Endothelial cell of umbilical vein (primary cell): ENCODE measurements around the gene TRMT10B. TPM values are rescaled to one million over a fixed set of nuclear protein-coding genes. Genes with fewer than 3 reads are reported as not detected.

Experiments
- BruUV-seq: library from RNA; stranded (reverse); fragments of 400-500 nt; replicated peaks from 2 replicates; lab custom pipeline; 2021; lab: Mats Ljungman, UMichigan
- CTCF ChIA-PET: fragments of 300-600, 350-600 bp; sonication (Branson Sonifier 250); formaldehyde crosslinking; loops from one replicate; lab custom pipeline; 2021; ENCODE audit warnings: antibody characterized with exemption, inconsistent platforms; lab: Charles Lee
- POLR2A ChIA-PET: fragments of 300-600, 350-600 bp; sonication (Branson Sonifier 250); formaldehyde crosslinking; loops from one replicate; lab custom pipeline; 2021; ENCODE audit warnings: antibody characterized with exemption, inconsistent platforms; lab: Charles Lee
- DNase-seq: peaks from one replicate; pipeline ENCODE4 v3.0.0-alpha.2; 2011; ENCODE audit warnings: low read depth, low spot score
- FAIRE-seq: peaks from 2 replicates; lab custom pipeline; 2011; peaks lifted over from hg19 to GRCh38; lab: Jason Lieb, UNC
- H2AFZ ChIP-seq: 2 replicates; pipeline ENCODE4 v1.6.0; 2012; ENCODE audit warnings: low read depth, low read length, control low read depth, inconsistent platforms
- H3K27ac ChIP-seq: 2 replicates; pipeline ENCODE4 v1.5.1; 2011; ENCODE audit warnings: low read depth, mild to moderate bottlenecking, control low read depth, low read length, moderate library complexity; ENCODE audit not compliant: insufficient read depth
- H3K27me3 ChIP-seq, 2 experiments: 2 replicates each; pipeline versions ENCODE4 v1.6.0 to v1.6.1; 2011; ENCODE audit warnings: low read length in 2 of 2, mixed read lengths in 1 of 2; ENCODE audit not compliant: control insufficient read depth in 2 of 2, insufficient read depth in 2 of 2
- H3K36me3 ChIP-seq, 2 experiments: 2 replicates in 1 of 2; 3 replicates in 1 of 2; pipeline ENCODE4 v1.5.1; 2011; ENCODE audit warnings: low read length in 2 of 2, mild to moderate bottlenecking in 1 of 2, moderate library complexity in 1 of 2; ENCODE audit not compliant: control insufficient read depth in 2 of 2, insufficient read depth in 2 of 2; ENCODE audit errors: extremely low read depth in 1 of 2
- H3K4me1 ChIP-seq: 3 replicates; pipeline ENCODE4 v1.5.1; 2011; ENCODE audit warnings: mild to moderate bottlenecking, low read length; ENCODE audit not compliant: control insufficient read depth, insufficient read depth; ENCODE audit errors: extremely low read depth
- H3K4me2 ChIP-seq: 2 replicates; pipeline ENCODE4 v1.6.1; 2011; ENCODE audit warnings: low read length, control low read depth, mixed read lengths; ENCODE audit not compliant: insufficient read depth
- H3K4me3 ChIP-seq, 3 experiments: fragments of 200-600 bp in 1 of 3; sonication (generic), shearing (Covaris generic) in 1 of 3; replicated peaks in 1 of 3; 2 replicates each; pipeline ENCODE4 v1.5.1; 2011 to 2016; ENCODE audit warnings: control low read depth in 3 of 3, low read length in 3 of 3, mild to moderate bottlenecking in 2 of 3, inconsistent platforms in 1 of 3, low read depth in 1 of 3, moderate library complexity in 1 of 3; ENCODE audit not compliant: insufficient read depth in 1 of 3
- H3K79me2 ChIP-seq: 2 replicates; pipeline ENCODE4 v1.6.0; 2012; ENCODE audit warnings: low read length, inconsistent platforms; ENCODE audit not compliant: control insufficient read depth, insufficient read depth
- H3K9ac ChIP-seq: replicated peaks from 2 replicates; pipeline ENCODE3; 2011; ENCODE audit warnings: low read length, control low read depth; ENCODE audit not compliant: insufficient read depth; ENCODE audit errors: extremely low read depth
- H3K9me1 ChIP-seq: replicated peaks from 3 replicates; pipeline ENCODE4 v1.6.0; 2011; ENCODE audit warnings: mild to moderate bottlenecking, low read length; ENCODE audit not compliant: control insufficient read depth, insufficient read depth; ENCODE audit errors: extremely low read depth
- H3K9me3 ChIP-seq: replicated peaks from 2 replicates; pipeline ENCODE4 v1.5.1; 2012; ENCODE audit warnings: low read length, inconsistent platforms; ENCODE audit not compliant: control insufficient read depth, insufficient read depth
- H4K20me1 ChIP-seq: replicated peaks from 2 replicates; pipeline ENCODE3; 2011; ENCODE audit warnings: mild to moderate bottlenecking, low read length; ENCODE audit not compliant: control insufficient read depth, insufficient read depth; ENCODE audit errors: extremely low read depth
- CTCF ChIP-seq, 2 donors: IDR thresholded peaks; 1 replicate in 1 of 2; 2 replicates in 1 of 2; pipeline ENCODE4 v1.5.1; 2011; ENCODE audit warnings: low read length in 2 of 2, mild to moderate bottlenecking in 2 of 2, moderate library complexity in 2 of 2, control low read depth in 1 of 2, inconsistent platforms in 1 of 2, low read depth in 1 of 2; ENCODE audit not compliant: insufficient read depth in 1 of 2; ENCODE audit errors: extremely low read depth in 1 of 2
- EZH2 ChIP-seq: IDR thresholded peaks from 2 replicates; pipeline ENCODE4 v1.6.1; 2012; ENCODE audit warnings: borderline replicate concordance, low read depth, mild to moderate bottlenecking, moderate library complexity, low read length, inconsistent platforms; ENCODE audit not compliant: severe bottlenecking
- FOS ChIP-seq: IDR thresholded peaks from 2 replicates; pipeline ENCODE4 v1.6.1; 2011; ENCODE audit warnings: mild to moderate bottlenecking, low read length, moderate library complexity, borderline replicate concordance; ENCODE audit not compliant: insufficient read depth
- GATA2 ChIP-seq: IDR thresholded peaks from 2 replicates; pipeline ENCODE4 v1.7.0; 2011; ENCODE audit warnings: low read depth, mild to moderate bottlenecking, moderate library complexity, mixed read lengths, low read length; ENCODE audit not compliant: insufficient read length, insufficient read depth
- JUN ChIP-seq: IDR thresholded peaks from 2 replicates; pipeline ENCODE4 v1.6.1; 2011; ENCODE audit warnings: borderline replicate concordance, low read depth; ENCODE audit not compliant: insufficient read length, insufficient read depth
- MYC ChIP-seq: IDR thresholded peaks from one replicate; pipeline ENCODE4 v1.6.1; 2011; ENCODE audit warnings: mild to moderate bottlenecking, low read depth, low read length
- POLR2A ChIP-seq: IDR thresholded peaks from 2 replicates; pipeline ENCODE4 v1.6.1; 2012; ENCODE audit warnings: low read depth, mild to moderate bottlenecking, control low read depth, low read length
- POLR2AphosphoS5 ChIP-seq: IDR thresholded peaks from 2 replicates; pipeline ENCODE4 v1.6.1; 2012; ENCODE audit warnings: low read depth, mild to moderate bottlenecking, control low read depth, low read length, moderate library complexity; ENCODE audit not compliant: insufficient read depth
- dilution Hi-C: fragments of 300-500 bp; cut with MboI; formaldehyde crosslinking; loops from one replicate; pipeline ENCODE4 v1.15.0; 2019; ENCODE audit warnings: low sequenced_read_pairs; ENCODE audit not compliant: extremely low pct_ligation_motif_present
- intact Hi-C: fragments of 100-400 bp; cut with micrococcal nuclease; formaldehyde crosslinking; loops from one replicate; pipeline ENCODE4 v1.10.0; 2022
- polyA plus RNA-seq, 4 experiments: library from polyadenylated mRNA; depleted of rRNA in 3 of 4; stranded (reverse) in 3 of 4; unstranded in 1 of 4; fragments of >200 nt; gene quantifications; 2 replicates each; pipeline versions ENCODE4 v1.2.1 to v1.2.3, GENCODE V29; 2011 to 2012; ENCODE audit warnings: missing spikeins in 1 of 4
- total RNA-seq: library from RNA; stranded (reverse); gene quantifications from 2 replicates; pipeline ENCODE4 v1.2.3, GENCODE V29; 2021
- TF ChIP-seq, protein P1 (sequence below): IDR thresholded peaks from 2 replicates; pipeline ENCODE4 v1.6.1; 2011; ENCODE audit not compliant: insufficient read depth, insufficient read length

Gene TRMT10B
- total and polyA plus RNA-seq, 2 donors (not counting 3 experiments of a cell fraction or from before 2014, with no cell fraction given) = 3.0 to 7.0 TPM

GRCh38 chr9:37769995-37770394 is 16.4 kb downstream of the TRMT10B start:
- DNase-seq = no peak
- Histone ChIP-seq H3K9me1 (no peaks in the 10 kb centered on the region), H3K4me2 (no peak overlapping the region), H3K9ac (no peak overlapping the region), H3K27ac (no peak overlapping the region), H3K27me3 (no peaks in the 10 kb centered on the region), H2AFZ (no peak overlapping the region), H3K9me3 (no peaks in the 10 kb centered on the region), H4K20me1 (no peaks in the 10 kb centered on the region), H3K4me3 (no peak overlapping the region), H3K79me2 (no peaks in the 10 kb centered on the region), H3K36me3 (peaks cover 0 to 3% of the 10 kb centered on the region in 2 experiments), H3K4me1 (no peaks in the 10 kb centered on the region)
- dilution Hi-C loops (no loop called here), intact Hi-C loops (no loop called here)
- no TSS peak for BruUV-seq
- ChIA-PET POLR2A (no interaction called here), CTCF (no interaction called here)
- FAIRE-seq = no peak
- TF ChIP-seq POLR2AphosphoS5 = no peak
- no peak for TF ChIP-seq GATA2
- no peak for TF ChIP-seq MYC
- no peak for TF ChIP-seq FOS
- TF ChIP-seq, protein P1, sequence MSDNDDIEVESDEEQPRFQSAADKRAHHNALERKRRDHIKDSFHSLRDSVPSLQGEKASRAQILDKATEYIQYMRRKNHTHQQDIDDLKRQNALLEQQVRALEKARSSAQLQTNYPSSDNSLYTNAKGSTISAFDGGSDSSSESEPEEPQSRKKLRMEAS = no peak
- no peak for TF ChIP-seq EZH2
- TF ChIP-seq CTCF (IDR thresholded peaks at IDR 0.05; ENCODE audit: extremely low read depth in 1 of 2, insufficient read depth in 1 of 2, low read depth in 1 of 2, low read length in 2 of 2) = no peak
- TF ChIP-seq JUN = no peak
- TF ChIP-seq POLR2A = no peak
